HepG2 (cell line): Measurements from ENCODE around the gene CDK14. TPM values are rescaled to one million over a fixed set of nuclear protein-coding genes. Genes with fewer than 3 reads are reported as not detected.
A peak's percentile ranks its signal among the peaks of the same experiment; 100 is the strongest.

ENCODE experiments used
- AHR ChIP-seq: IDR thresholded peaks from 2 replicates; pipeline ENCODE4 v1.6.1; 2018; ENCODE audit warnings: missing genetic modification reagents, missing compliant biosample characterization
- ATRX ChIP-seq: sonication (generic); formaldehyde crosslinking; IDR thresholded peaks from 2 replicates; pipeline ENCODE4 v1.4.0; 2020; ENCODE audit warnings: missing genetic modification reagents, borderline replicate concordance
- CENPT ChIP-seq: sonication (generic); formaldehyde crosslinking; IDR thresholded peaks from 2 replicates; pipeline ENCODE4 v1.8.0; 2022; ENCODE audit warnings: low read depth, mild to moderate bottlenecking, moderate library complexity, missing genetic modification reagents
- DR1 ChIP-seq: sonication (generic); formaldehyde crosslinking; IDR thresholded peaks from 2 replicates; pipeline ENCODE4 v1.8.0; 2021; ENCODE audit warnings: mild to moderate bottlenecking, missing genetic modification reagents, inconsistent platforms
- FOXP1 ChIP-seq, 2 experiments: fragments of 450-650 bp in 1 of 2; IDR thresholded peaks; 2 replicates each; pipeline ENCODE4 v1.6.1; 2017 to 2018; ENCODE audit warnings: antibody characterized with exemption in 1 of 2
- HNRNPH1 ChIP-seq: fragments of 200-400 bp; formaldehyde crosslinking; optimal IDR thresholded peaks from 2 replicates; pipeline ENCODE3; 2017; ENCODE audit warnings: mild to moderate bottlenecking, low read depth, low read length
- MAF1 ChIP-seq: sonication (generic); formaldehyde crosslinking; IDR thresholded peaks from 2 replicates; pipeline ENCODE4 v1.5.0; 2020; ENCODE audit warnings: missing genetic modification reagents, borderline replicate concordance
- MXD4 ChIP-seq: IDR thresholded peaks from 2 replicates; pipeline ENCODE4 v1.6.1; 2016; ENCODE audit warnings: mild to moderate bottlenecking, missing biosample characterization, missing genetic modification reagents
- MYC ChIP-seq: sonication (generic); formaldehyde crosslinking; IDR thresholded peaks from 2 replicates; pipeline ENCODE4 v1.9.0; 2021; ENCODE audit warnings: missing genetic modification reagents, borderline replicate concordance
- NR1H2 ChIP-seq: sonication (generic); formaldehyde crosslinking; IDR thresholded peaks from 2 replicates; pipeline ENCODE4 v1.8.1; 2022; ENCODE audit warnings: low read depth, missing genetic modification reagents, borderline replicate concordance
- XRCC5 ChIP-seq: fragments of 200-400 bp; formaldehyde crosslinking; optimal IDR thresholded peaks from 2 replicates; pipeline ENCODE3; 2017; ENCODE audit warnings: mild to moderate bottlenecking, low read length
- ZNF180 ChIP-seq: sonication (generic); formaldehyde crosslinking; IDR thresholded peaks from 2 replicates; pipeline ENCODE4 v1.4.0; 2020; ENCODE audit warnings: low read depth, missing genetic modification reagents, borderline replicate concordance
- ZNF224 ChIP-seq: sonication (generic); formaldehyde crosslinking; IDR thresholded peaks from 2 replicates; pipeline ENCODE4 v1.5.0; 2020; ENCODE audit warnings: mild to moderate bottlenecking, missing genetic modification reagents
- ZNF260 ChIP-seq: sonication (generic); formaldehyde crosslinking; IDR thresholded peaks from 2 replicates; pipeline ENCODE4 v1.4.0; 2020; ENCODE audit warnings: missing genetic modification reagents, low read depth, mild to moderate bottlenecking, borderline replicate concordance
- ZNF30 ChIP-seq: sonication (generic); formaldehyde crosslinking; IDR thresholded peaks from 2 replicates; pipeline ENCODE4 v1.5.0; 2020; ENCODE audit warnings: mild to moderate bottlenecking, missing genetic modification reagents
- ZNF335 ChIP-seq: sonication (generic); formaldehyde crosslinking; IDR thresholded peaks from 2 replicates; pipeline ENCODE4 v1.4.0; 2020; ENCODE audit warnings: missing genetic modification reagents
- polyA plus RNA-seq, 8 experiments: library from polyadenylated mRNA; depleted of rRNA in 3 of 8; stranded (reverse) in 7 of 8; unstranded in 1 of 8; fragments of >200 nt; fragmentation: Illumina TruSeq in 4 of 8; extraction: Trizol in 4 of 8; gene quantifications; 2 replicates each; pipeline versions ENCODE4 v1.2.1 to v1.2.3, GENCODE V29; 2011 to 2016; ENCODE audit warnings: low read depth in 4 of 8, missing spikeins in 1 of 8, mixed read lengths in 1 of 8; ENCODE audit not compliant: insufficient read depth in 1 of 8
- total RNA-seq, 5 experiments: library from RNA; depleted of rRNA; stranded (reverse); fragments of >200 nt; fragmentation: Illumina TruSeq; extraction: Trizol; gene quantifications; 2 replicates each; pipeline ENCODE4 v1.2.3, GENCODE V29; 2016; ENCODE audit warnings: low read depth in 1 of 5
- TF ChIP-seq, protein P1 (sequence below), 2 experiments: IDR thresholded peaks; 2 replicates each; pipeline ENCODE4 v1.6.1; 2011 to 2012; ENCODE audit warnings: low read length in 2 of 2, borderline replicate concordance in 1 of 2, low read depth in 1 of 2, mild to moderate bottlenecking in 1 of 2, moderate library complexity in 1 of 2
- TF ChIP-seq, protein P2 (sequence below): IDR thresholded peaks from 2 replicates; pipeline ENCODE4 v1.6.1; 2016; ENCODE audit warnings: low read depth, control low read depth
- TF ChIP-seq, protein P3 (sequence below): sonication (generic); formaldehyde crosslinking; IDR thresholded peaks from 2 replicates; pipeline ENCODE4 v1.4.0; 2020; ENCODE audit warnings: missing genetic modification reagents
- TF ChIP-seq, protein P4 (sequence below): sonication (generic); formaldehyde crosslinking; IDR thresholded peaks from 2 replicates; pipeline ENCODE4 v1.4.0; 2020; ENCODE audit warnings: mild to moderate bottlenecking, missing genetic modification reagents

Gene CDK14
- total and polyA plus RNA-seq, 2 of the 13 experiments (the other 11 are each of a cell fraction or from before 2014, with no cell fraction given) = 0.26 to 0.71 TPM

- TF ChIP-seq, protein P1, sequence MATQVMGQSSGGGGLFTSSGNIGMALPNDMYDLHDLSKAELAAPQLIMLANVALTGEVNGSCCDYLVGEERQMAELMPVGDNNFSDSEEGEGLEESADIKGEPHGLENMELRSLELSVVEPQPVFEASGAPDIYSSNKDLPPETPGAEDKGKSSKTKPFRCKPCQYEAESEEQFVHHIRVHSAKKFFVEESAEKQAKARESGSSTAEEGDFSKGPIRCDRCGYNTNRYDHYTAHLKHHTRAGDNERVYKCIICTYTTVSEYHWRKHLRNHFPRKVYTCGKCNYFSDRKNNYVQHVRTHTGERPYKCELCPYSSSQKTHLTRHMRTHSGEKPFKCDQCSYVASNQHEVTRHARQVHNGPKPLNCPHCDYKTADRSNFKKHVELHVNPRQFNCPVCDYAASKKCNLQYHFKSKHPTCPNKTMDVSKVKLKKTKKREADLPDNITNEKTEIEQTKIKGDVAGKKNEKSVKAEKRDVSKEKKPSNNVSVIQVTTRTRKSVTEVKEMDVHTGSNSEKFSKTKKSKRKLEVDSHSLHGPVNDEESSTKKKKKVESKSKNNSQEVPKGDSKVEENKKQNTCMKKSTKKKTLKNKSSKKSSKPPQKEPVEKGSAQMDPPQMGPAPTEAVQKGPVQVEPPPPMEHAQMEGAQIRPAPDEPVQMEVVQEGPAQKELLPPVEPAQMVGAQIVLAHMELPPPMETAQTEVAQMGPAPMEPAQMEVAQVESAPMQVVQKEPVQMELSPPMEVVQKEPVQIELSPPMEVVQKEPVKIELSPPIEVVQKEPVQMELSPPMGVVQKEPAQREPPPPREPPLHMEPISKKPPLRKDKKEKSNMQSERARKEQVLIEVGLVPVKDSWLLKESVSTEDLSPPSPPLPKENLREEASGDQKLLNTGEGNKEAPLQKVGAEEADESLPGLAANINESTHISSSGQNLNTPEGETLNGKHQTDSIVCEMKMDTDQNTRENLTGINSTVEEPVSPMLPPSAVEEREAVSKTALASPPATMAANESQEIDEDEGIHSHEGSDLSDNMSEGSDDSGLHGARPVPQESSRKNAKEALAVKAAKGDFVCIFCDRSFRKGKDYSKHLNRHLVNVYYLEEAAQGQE (IDR thresholded peaks at IDR 0.05; ENCODE audit: borderline replicate concordance in 1 of 2, low read depth in 1 of 2, low read length in 2 of 2) = no peak
- TF ChIP-seq MXD4 (CRISPR knock-in tag) (no peak), NR1H2 (CRISPR knock-in tag) (no peak), DR1 (CRISPR knock-in tag) (no peak), MYC (peak; percentile 55; the same call in 1 of the 2 replicates), ZNF224 (CRISPR knock-in tag) (no peak), ATRX (no peak), AHR (CRISPR knock-in tag) (no peak), MAF1 (CRISPR knock-in tag) (no peak), ZNF260 (no peak), HNRNPH1 (no peak), CENPT (CRISPR knock-in tag) (no peak), ZNF30 (CRISPR knock-in tag) (no peak), FOXP1 (IDR thresholded peaks at IDR 0.05) (no peak), FOXP1 (CRISPR knock-in tag; IDR thresholded peaks at IDR 0.05) (no peak), ZNF180 (CRISPR knock-in tag) (no peak), XRCC5 (no peak), ZNF335 (CRISPR knock-in tag) (no peak)
- TF ChIP-seq, protein P2, sequence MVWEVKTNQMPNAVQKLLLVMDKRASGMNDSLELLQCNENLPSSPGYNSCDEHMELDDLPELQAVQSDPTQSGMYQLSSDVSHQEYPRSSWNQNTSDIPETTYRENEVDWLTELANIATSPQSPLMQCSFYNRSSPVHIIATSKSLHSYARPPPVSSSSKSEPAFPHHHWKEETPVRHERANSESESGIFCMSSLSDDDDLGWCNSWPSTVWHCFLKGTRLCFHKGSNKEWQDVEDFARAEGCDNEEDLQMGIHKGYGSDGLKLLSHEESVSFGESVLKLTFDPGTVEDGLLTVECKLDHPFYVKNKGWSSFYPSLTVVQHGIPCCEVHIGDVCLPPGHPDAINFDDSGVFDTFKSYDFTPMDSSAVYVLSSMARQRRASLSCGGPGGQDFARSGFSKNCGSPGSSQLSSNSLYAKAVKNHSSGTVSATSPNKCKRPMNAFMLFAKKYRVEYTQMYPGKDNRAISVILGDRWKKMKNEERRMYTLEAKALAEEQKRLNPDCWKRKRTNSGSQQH (CRISPR knock-in tag) = no peak
- TF ChIP-seq, protein P3, sequence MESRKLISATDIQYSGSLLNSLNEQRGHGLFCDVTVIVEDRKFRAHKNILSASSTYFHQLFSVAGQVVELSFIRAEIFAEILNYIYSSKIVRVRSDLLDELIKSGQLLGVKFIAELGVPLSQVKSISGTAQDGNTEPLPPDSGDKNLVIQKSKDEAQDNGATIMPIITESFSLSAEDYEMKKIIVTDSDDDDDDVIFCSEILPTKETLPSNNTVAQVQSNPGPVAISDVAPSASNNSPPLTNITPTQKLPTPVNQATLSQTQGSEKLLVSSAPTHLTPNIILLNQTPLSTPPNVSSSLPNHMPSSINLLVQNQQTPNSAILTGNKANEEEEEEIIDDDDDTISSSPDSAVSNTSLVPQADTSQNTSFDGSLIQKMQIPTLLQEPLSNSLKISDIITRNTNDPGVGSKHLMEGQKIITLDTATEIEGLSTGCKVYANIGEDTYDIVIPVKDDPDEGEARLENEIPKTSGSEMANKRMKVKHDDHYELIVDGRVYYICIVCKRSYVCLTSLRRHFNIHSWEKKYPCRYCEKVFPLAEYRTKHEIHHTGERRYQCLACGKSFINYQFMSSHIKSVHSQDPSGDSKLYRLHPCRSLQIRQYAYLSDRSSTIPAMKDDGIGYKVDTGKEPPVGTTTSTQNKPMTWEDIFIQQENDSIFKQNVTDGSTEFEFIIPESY (CRISPR knock-in tag) = no peak
- TF ChIP-seq, protein P4, sequence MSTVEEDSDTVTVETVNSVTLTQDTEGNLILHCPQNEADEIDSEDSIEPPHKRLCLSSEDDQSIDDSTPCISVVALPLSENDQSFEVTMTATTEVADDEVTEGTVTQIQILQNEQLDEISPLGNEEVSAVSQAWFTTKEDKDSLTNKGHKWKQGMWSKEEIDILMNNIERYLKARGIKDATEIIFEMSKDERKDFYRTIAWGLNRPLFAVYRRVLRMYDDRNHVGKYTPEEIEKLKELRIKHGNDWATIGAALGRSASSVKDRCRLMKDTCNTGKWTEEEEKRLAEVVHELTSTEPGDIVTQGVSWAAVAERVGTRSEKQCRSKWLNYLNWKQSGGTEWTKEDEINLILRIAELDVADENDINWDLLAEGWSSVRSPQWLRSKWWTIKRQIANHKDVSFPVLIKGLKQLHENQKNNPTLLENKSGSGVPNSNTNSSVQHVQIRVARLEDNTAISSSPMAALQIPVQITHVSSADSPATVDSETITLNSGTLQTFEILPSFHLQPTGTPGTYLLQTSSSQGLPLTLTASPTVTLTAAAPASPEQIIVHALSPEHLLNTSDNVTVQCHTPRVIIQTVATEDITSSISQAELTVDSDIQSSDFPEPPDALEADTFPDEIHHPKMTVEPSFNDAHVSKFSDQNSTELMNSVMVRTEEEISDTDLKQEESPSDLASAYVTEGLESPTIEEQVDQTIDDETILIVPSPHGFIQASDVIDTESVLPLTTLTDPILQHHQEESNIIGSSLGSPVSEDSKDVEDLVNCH = no peak
These were observed at the start of gene CDK14 (continued) for GRCh38 chr7:90595801-90596670.
